Measurements from ENCODE around the gene FOXF1.

FOXF1 gene

GRCh38 chr16:86510465-86511261 lies at the start of gene FOXF1:
Gene FOXF1 (plus strand): TSS chr16:86510527. CDS start chr16:86510570, 43 bp downstream.
- DNase-seq (ENCODE audit: low read depth) = no peak

- DNase-seq (ENCODE audit: low read depth) = no peak
Observed at GRCh38 chr16:86461037-86461436, 49.3 kb upstream of the FOXF1 start.

- DNase-seq (ENCODE audit: low read depth) = no peak
Observed at GRCh38 chr16:86462334-86463084, 47.8 kb upstream of the FOXF1 start.

GRCh38 chr16:86464044-86464443 lies 46.3 kb upstream of the FOXF1 start:
- no peak for DNase-seq (ENCODE audit: low read depth)

- DNase-seq (ENCODE audit: low read depth) = no peak
Observed at GRCh38 chr16:86465434-86465833, 44.9 kb upstream of the FOXF1 start.

- no peak for DNase-seq (ENCODE audit: low read depth)
Observed at GRCh38 chr16:86466696-86467406, 43.5 kb upstream of the FOXF1 start.

GRCh38 chr16:86467490-86467889 lies 42.8 kb upstream of the FOXF1 start:
- DNase-seq (ENCODE audit: low read depth) = no peak

GRCh38 chr16:86470964-86471363 lies 39.4 kb upstream of the FOXF1 start:
- no peak for DNase-seq (ENCODE audit: low read depth)

GRCh38 chr16:86471896-86472295 lies 38.4 kb upstream of the FOXF1 start:
- no peak for DNase-seq (ENCODE audit: low read depth)

GRCh38 chr16:86472366-86472765 lies 38.0 kb upstream of the FOXF1 start:
- DNase-seq (ENCODE audit: low read depth) = no peak

- DNase-seq (ENCODE audit: low read depth) = no peak
Observed at GRCh38 chr16:86476956-86477534, 33.3 kb upstream of the FOXF1 start.

- DNase-seq (ENCODE audit: low read depth) = no peak
Observed at GRCh38 chr16:86477642-86478041, 32.7 kb upstream of the FOXF1 start.

- DNase-seq (ENCODE audit: low read depth) = no peak
Observed at GRCh38 chr16:86478779-86479178, 31.5 kb upstream of the FOXF1 start.

- DNase-seq (ENCODE audit: low read depth) = no peak
Observed at GRCh38 chr16:86479419-86479818, 30.9 kb upstream of the FOXF1 start.

GRCh38 chr16:86480444-86480843 lies 29.9 kb upstream of the FOXF1 start:
- no peak for DNase-seq (ENCODE audit: low read depth)

GRCh38 chr16:86481607-86482006 lies 28.7 kb upstream of the FOXF1 start:
- DNase-seq (ENCODE audit: low read depth) = no peak

GRCh38 chr16:86484240-86484639 lies 26.1 kb upstream of the FOXF1 start:
- no peak for DNase-seq (ENCODE audit: low read depth)

GRCh38 chr16:86485746-86486145 lies 24.6 kb upstream of the FOXF1 start:
- no peak for DNase-seq (ENCODE audit: low read depth)

- no peak for DNase-seq (ENCODE audit: low read depth)
Observed at GRCh38 chr16:86490859-86491639, 19.3 kb upstream of the FOXF1 start.

- DNase-seq (ENCODE audit: low read depth) = no peak
Observed at GRCh38 chr16:86491640-86492023, 18.7 kb upstream of the FOXF1 start.

GRCh38 chr16:86492267-86492960 lies 17.9 kb upstream of the FOXF1 start:
- no peak for DNase-seq (ENCODE audit: low read depth)

Measured in stimulated activated CD8-positive, alpha-beta memory T cell treated with anti-CD3 and anti-CD28 coated beads, Interleukin-15, amount 100 ng/mL, for 1 hour (primary cell).